Adrenal gland (tissue), 12 donors: ENCODE measurements around the gene EEF1AKMT1. TPM values are rescaled to one million over a fixed set of nuclear protein-coding genes. Genes with fewer than 3 reads are reported as not detected.

Source experiments
- DNase-seq, 7 donors: peaks; one replicate each; pipeline ENCODE4 v3.0.0-alpha.2; 2019 to 2020
- H3K27ac ChIP-seq, 5 donors: fragments of 200-600 bp; sonication (generic) in 4 of 5; 1 replicate in 3 of 5; 2 replicates in 2 of 5; pipeline versions ENCODE4 v1.5.1 to v1.8.0; 2016 to 2020; ENCODE audit warnings: mild to moderate bottlenecking in 1 of 5
- H3K27me3 ChIP-seq: fragments of 200-600 bp; 2 replicates; pipeline ENCODE4 v1.8.0; 2021
- H3K36me3 ChIP-seq, 2 donors: fragments of 200-600 bp; replicated peaks in 1 of 2; 1 replicate in 1 of 2; 2 replicates in 1 of 2; pipeline versions ENCODE4 v1.5.1 to v1.8.0; 2018 to 2022
- H3K4me1 ChIP-seq, 2 donors: fragments of 200-600 bp; replicated peaks in 1 of 2; 1 replicate in 1 of 2; 2 replicates in 1 of 2; pipeline versions ENCODE4 v1.5.1 to v1.8.0; 2018 to 2021
- H3K4me3 ChIP-seq, 4 donors: fragments of 200-600 bp; sonication (generic) in 3 of 4; one replicate each; pipeline ENCODE4 v1.5.1; 2016 to 2018
- H3K9me3 ChIP-seq, 3 donors: fragments of 200-600 bp; sonication (generic) in 1 of 3; replicated peaks in 1 of 3; 1 replicate in 2 of 3; 2 replicates in 1 of 3; pipeline versions ENCODE4 v1.5.1 to v1.8.0; 2016 to 2021
- POLR2A ChIP-seq, 2 donors: fragments of 450-650 bp; IDR thresholded peaks; one replicate each; pipeline ENCODE4 v1.6.1; 2017; ENCODE audit warnings: antibody characterized with exemption in 2 of 2, mild to moderate bottlenecking in 2 of 2, moderate library complexity in 1 of 2
- WGBS, 4 donors: extraction: QIAGEN DNeasy Blood & Tissue Kit in 2 of 4; methylation state at CpG; one replicate each; pipeline versions ENCODE4 v1.1.5 to v1.1.7; 2013 to 2017; 5-methylcytosine and 5-hydroxymethylcytosine counted together
- intact Hi-C, 2 donors: fragments of 100-400 bp; cut with DNase I; formaldehyde crosslinking; loops; one replicate each; pipeline versions ENCODE4 v1.14.1 to v1.15.0; 2022 to 2023
- polyA plus RNA-seq, 3 donors: library from polyadenylated mRNA; stranded (reverse); fragments of 200-250 nt in 2 of 3; fragments of 350-450 nt in 1 of 3; fragmentation: Illumina TruSeq in 1 of 3; extraction: RNeasy Lipid Tissue Mini Kit (QIAGEN cat#74804) in 1 of 3; gene quantifications; one replicate each; pipeline ENCODE4 v1.2.3, GENCODE V29; 2013 to 2014
- total RNA-seq, 9 donors: library from RNA; depleted of rRNA in 4 of 9; stranded (reverse); fragments of >200 nt in 4 of 9; fragments of 120-200 nt in 1 of 9; fragmentation: NEBNext Ultra II Directional in 1 of 9; extraction: Animal tissue kit (Norgen Biotek cat#: 25700) in 1 of 9; gene quantifications; one replicate each; pipeline versions ENCODE4 v1.1.0 to v1.2.4, GENCODE V29; 2013 to 2023
- TF ChIP-seq, protein P1 (sequence below), 6 experiments: fragments of 450-650 bp in 4 of 6; fragments of 200-600 bp in 2 of 6; sonication (generic) in 1 of 6; IDR thresholded peaks; 1 replicate in 5 of 6; 2 replicates in 1 of 6; pipeline versions ENCODE4 v1.5.1 to v1.8.0; 2016 to 2021; ENCODE audit warnings: antibody characterized with exemption in 6 of 6, mild to moderate bottlenecking in 2 of 6, moderate library complexity in 1 of 6
- donor health status: healthy with polysubstance abuse.
- donor health status: Bipolar disorder and iron deficiency.
- donor health status: DM: yes; HTN: yes; CAD: no.
- donor health status: DM: no; HTN: no; CAD: no.
- donor health status: DM: no; HTN: no; CAD: no.
- donor health status: DM: yes; HTN: yes; CAD: no.

EEF1AKMT1 gene
- total and polyA plus RNA-seq, 12 donors: 6.8 to 20.0 (median 13.8) TPM

DNA sequence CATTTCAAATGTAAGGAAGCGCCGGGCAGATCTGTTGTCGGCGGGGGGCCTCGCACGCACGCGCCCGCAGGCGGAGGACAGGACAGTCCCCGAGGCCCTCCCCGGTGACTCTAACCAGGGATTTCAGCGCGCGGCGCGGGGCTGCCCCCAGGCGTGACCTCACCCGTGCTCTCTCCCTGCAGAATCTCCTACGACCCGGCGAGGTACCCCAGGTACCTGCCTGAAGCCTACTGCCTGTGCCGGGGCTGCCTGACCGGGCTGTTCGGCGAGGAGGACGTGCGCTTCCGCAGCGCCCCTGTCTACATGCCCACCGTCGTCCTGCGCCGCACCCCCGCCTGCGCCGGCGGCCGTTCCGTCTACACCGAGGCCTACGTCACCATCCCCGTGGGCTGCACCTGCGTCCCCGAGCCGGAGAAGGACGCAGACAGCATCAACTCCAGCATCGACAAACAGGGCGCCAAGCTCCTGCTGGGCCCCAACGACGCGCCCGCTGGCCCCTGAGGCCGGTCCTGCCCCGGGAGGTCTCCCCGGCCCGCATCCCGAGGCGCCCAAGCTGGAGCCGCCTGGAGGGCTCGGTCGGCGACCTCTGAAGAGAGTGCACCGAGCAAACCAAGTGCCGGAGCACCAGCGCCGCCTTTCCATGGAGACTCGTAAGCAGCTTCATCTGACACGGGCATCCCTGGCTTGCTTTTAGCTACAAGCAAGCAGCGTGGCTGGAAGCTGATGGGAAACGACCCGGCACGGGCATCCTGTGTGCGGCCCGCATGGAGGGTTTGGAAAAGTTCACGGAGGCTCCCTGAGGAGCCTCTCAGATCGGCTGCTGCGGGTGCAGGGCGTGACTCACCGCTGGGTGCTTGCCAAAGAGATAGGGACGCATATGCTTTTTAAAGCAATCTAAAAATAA, 52.1 kb downstream of the EEF1AKMT1 start:
- intact Hi-C loops: no loop called here
- 14 to 25% (median 17%) methylated on average over 10 to 81 of the region's 81 CpGs for WGBS, 4 donors
- H3K4me1 ChIP-seq: peaks cover 7 to 8% of the 10 kb centered on the region in 2 donors
- TF ChIP-seq, protein P1, sequence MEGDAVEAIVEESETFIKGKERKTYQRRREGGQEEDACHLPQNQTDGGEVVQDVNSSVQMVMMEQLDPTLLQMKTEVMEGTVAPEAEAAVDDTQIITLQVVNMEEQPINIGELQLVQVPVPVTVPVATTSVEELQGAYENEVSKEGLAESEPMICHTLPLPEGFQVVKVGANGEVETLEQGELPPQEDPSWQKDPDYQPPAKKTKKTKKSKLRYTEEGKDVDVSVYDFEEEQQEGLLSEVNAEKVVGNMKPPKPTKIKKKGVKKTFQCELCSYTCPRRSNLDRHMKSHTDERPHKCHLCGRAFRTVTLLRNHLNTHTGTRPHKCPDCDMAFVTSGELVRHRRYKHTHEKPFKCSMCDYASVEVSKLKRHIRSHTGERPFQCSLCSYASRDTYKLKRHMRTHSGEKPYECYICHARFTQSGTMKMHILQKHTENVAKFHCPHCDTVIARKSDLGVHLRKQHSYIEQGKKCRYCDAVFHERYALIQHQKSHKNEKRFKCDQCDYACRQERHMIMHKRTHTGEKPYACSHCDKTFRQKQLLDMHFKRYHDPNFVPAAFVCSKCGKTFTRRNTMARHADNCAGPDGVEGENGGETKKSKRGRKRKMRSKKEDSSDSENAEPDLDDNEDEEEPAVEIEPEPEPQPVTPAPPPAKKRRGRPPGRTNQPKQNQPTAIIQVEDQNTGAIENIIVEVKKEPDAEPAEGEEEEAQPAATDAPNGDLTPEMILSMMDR (IDR thresholded peaks at IDR 0.05): no peak
- no peak for TF ChIP-seq POLR2A (IDR thresholded peaks at IDR 0.05)
- H3K27me3 ChIP-seq: no peaks in the 10 kb centered on the region
- H3K9me3 ChIP-seq: no peaks in the 10 kb centered on the region
- peak; percentile 70 to 85 (median 80) for DNase-seq
- peak overlapping the region in 1 of 4 donors; percentile 49 for H3K4me3 ChIP-seq
- H3K27ac ChIP-seq: no peak overlapping the region
- H3K36me3 ChIP-seq: no peaks in the 10 kb centered on the region

DNA sequence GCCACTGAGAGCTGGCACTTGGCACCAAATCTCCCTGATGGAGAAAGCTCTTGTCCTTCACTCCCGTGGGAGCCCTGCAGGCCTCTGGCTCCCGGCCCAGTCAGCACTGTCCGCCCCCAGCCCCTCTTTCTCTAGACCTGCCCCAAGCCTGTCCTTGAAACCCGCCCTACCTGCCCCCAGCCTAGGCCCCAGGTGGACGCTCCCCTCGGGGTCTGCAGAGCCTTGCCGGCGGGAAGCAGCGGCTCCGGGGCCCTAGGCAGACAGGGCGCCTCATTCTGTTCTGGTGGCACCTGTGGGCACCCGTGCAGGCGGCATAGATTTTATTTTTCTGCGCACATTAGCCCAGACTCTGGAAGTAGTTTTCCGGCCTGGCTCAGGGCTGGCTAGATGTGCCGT, 52.7 kb downstream of the EEF1AKMT1 start:
- Histone ChIP-seq H3K4me3 (peak overlapping the region in 1 of 4 donors; percentile 49), H3K27ac (no peak overlapping the region), H3K9me3 (no peaks in the 10 kb centered on the region), H3K27me3 (no peaks in the 10 kb centered on the region), H3K4me1 (peaks cover 7 to 8% of the 10 kb centered on the region in 2 donors), H3K36me3 (no peaks in the 10 kb centered on the region)
- WGBS, 4 donors: 80 to 89% (median 82%) methylated on average over 9 to 16 of the region's 16 CpGs
- TF ChIP-seq, protein P1 (IDR thresholded peaks at IDR 0.05): no peak
- no peak for TF ChIP-seq POLR2A (IDR thresholded peaks at IDR 0.05)
- intact Hi-C loops: no loop called here
- DNase-seq: no peak

DNA sequence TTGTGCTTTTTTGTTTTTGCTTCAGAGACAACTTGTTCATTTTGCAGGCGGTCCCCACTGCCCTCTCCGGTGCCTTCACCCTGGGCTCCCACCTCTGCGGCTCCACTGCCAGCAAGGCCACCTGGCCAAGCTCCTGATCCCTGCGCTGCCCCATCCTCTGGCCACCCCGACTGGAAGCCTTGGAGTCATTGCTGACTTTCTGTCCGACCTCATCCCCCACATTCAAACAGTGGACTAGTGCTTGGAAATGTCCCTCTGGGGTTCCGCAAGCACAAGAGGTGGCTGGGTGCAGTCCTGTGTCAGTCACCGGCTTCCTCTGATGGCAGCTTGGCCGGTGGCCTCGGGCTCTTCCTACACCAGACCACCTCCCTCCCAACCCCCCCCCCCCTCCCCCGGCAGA, 53.3 kb downstream of the EEF1AKMT1 start:
- TF ChIP-seq, protein P1 (IDR thresholded peaks at IDR 0.05): no peak
- no peak for TF ChIP-seq POLR2A (IDR thresholded peaks at IDR 0.05)
- H3K27ac ChIP-seq: no peak overlapping the region
- H3K4me3 ChIP-seq: no peak overlapping the region
- H3K27me3 ChIP-seq: no peaks in the 10 kb centered on the region
- H3K36me3 ChIP-seq: no peaks in the 10 kb centered on the region
- no peaks in the 10 kb centered on the region for H3K9me3 ChIP-seq
- WGBS, 4 donors: 88 to 95% (median 88%) methylated on average over 11 of the region's 11 CpGs
- no peak for DNase-seq
- peaks cover 7 to 8% of the 10 kb centered on the region in 2 donors for H3K4me1 ChIP-seq
- intact Hi-C loops: no loop called here

DNA sequence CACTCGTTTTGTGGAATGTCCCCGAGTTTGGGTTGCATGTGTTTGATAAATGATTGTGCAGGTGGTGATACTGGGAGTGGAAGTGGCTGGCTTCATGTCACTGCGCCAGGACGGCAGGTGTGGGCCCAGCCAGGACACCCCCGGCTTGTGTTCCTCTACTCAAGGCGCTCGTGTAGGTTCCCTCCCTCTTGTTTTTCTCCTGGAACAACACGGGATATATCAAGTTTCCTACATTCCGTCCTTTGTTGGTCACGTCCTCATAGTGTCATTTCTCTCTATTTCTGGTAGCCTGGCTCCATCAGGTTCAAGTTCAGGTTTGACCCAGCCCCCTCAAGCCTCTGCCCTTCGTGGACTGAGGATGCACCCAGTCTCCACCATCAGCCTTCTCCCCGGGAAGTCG, 54.0 kb downstream of the EEF1AKMT1 start:
- DNase-seq: no peak
- H3K4me1 ChIP-seq: peaks cover 7 to 8% of the 10 kb centered on the region in 2 donors
- no peak for TF ChIP-seq POLR2A (IDR thresholded peaks at IDR 0.05)
- TF ChIP-seq, protein P1 (IDR thresholded peaks at IDR 0.05): no peak
- WGBS, 4 donors: 81 to 85% (median 83%) methylated on average over 12 to 13 of the region's 13 CpGs
- H3K27ac ChIP-seq: no peak overlapping the region
- no peaks in the 10 kb centered on the region for H3K27me3 ChIP-seq
- no peak overlapping the region for H3K4me3 ChIP-seq
- H3K9me3 ChIP-seq: no peaks in the 10 kb centered on the region
- no peaks in the 10 kb centered on the region for H3K36me3 ChIP-seq
- intact Hi-C loops: loop anchor here in 1 of 2 donors (5.0 to 10.0 kb wide), 2 partner anchors 108 to 225 kb away; no protein-coding TSS in a partner anchor
